A549 treated with AZD9567 at 1 μM for 4 hours (cell line): ENCODE data around the gene HOXD1. TPM values are rescaled to one million over a fixed set of nuclear protein-coding genes. Genes with fewer than 3 reads are reported as not detected.

Experiments used
- total RNA-seq: library from RNA; stranded (reverse); fragments of 200-300 nt; extraction: Qiagen RNA extraction; gene quantifications from 5 replicates; pipeline ENCODE4 v1.2.3, GENCODE V29; 2022; ENCODE audit not compliant: insufficient read depth

Gene HOXD1
- total RNA-seq = 0.12 to 0.20 TPM (median 0.16 TPM) in 4 of 5 replicates, not detected in the other

GRCh38 chr2:176187899-176188773 is at the start of gene HOXD1:
HOXD1 (plus strand) TSS chr2:176188668; CDS start chr2:176188802, 134 bp downstream.

DNA sequence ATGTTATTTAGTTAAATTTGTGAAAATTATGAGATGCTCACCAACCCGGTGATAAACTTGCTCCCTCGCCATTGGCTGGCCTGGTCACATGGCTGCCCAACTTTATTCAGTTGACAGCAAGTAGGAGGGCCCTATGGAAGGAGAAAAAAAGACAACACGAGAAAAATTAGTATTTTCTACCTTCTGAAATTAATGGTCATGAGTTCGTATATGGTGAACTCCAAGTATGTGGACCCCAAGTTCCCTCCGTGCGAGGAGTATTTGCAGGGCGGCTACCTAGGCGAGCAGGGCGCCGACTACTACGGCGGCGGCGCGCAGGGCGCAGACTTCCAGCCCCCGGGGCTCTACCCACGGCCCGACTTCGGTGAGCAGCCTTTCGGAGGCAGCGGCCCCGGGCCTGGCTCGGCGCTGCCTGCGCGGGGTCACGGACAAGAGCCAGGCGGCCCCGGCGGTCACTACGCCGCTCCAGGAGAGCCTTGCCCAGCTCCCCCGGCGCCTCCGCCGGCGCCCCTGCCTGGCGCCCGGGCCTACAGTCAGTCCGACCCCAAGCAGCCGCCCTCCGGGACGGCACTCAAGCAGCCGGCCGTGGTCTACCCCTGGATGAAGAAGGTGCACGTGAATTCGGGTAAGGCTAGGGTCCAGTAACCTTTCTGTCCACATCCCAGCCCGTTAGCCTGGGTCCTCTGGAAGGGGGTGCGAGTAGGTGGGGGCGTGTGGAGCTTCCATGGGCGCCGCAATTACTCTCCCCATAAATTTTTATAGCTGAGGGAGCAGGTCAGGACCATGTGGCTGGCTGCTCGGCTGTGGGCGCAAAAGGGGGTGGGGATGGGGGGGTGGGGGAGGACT is 36.8 kb upstream of the HOXD1 start, which contains the start of gene HOXD4:
Gene HOXD4 (plus strand): TSS at position 109 of the 846 bp plus-strand sequence. CDS start 84 bp downstream, at position 193.

GRCh38 chr2:176156807-176157498 is 31.5 kb upstream of the HOXD1 start, which contains the start of gene HOXD3:
HOXD3 (plus strand) TSS chr2:176157307; CDS start chr2:176169115, 11,808 bp downstream.

Other genes with a start within 250 kb of the HOXD1 start
- 11.9 to 49.9 TPM (median 16.8 TPM) in 5 replicates for gene LNPK, start 186.4 kb upstream of the HOXD1 start, total RNA-seq
- gene EVX2, start 104.7 kb upstream of the HOXD1 start, total RNA-seq = not detected in 5 replicates
- 0.13 to 0.28 TPM (median 0.19 TPM) in 4 of 5 replicates, not detected in the other for gene HOXD13, start 95.9 kb upstream of the HOXD1 start, total RNA-seq
- not detected in 5 replicates for gene HOXD12, start 88.9 kb upstream of the HOXD1 start, total RNA-seq
- gene HOXD11, start 81.4 kb upstream of the HOXD1 start, total RNA-seq = 2.6 to 6.6 TPM (median 6.0 TPM) in 5 replicates
- gene HOXD10, start 71.9 kb upstream of the HOXD1 start, total RNA-seq = 2.6 to 6.3 TPM (median 5.4 TPM) in 5 replicates
- gene HOXD9, start 65.9 kb upstream of the HOXD1 start, total RNA-seq = 1.1 to 1.8 TPM (median 1.2 TPM) in 5 replicates
- gene HOXD8, start 59.0 kb upstream of the HOXD1 start, total RNA-seq = 4.2 to 5.1 TPM (median 4.5 TPM) in 5 replicates
- gene HOXD4, start 37.1 kb upstream of the HOXD1 start, total RNA-seq = 0.28 to 0.52 TPM (median 0.40 TPM) in 4 of 5 replicates, not detected in the other
- 0.10 to 0.17 TPM (median 0.13 TPM) in 3 of 5 replicates, not detected in the others for gene HOXD3, start 31.4 kb upstream of the HOXD1 start, total RNA-seq
- gene MTX2, start 80.8 kb downstream of the HOXD1 start, total RNA-seq = 41.9 to 56.5 TPM (median 43.7 TPM) in 5 replicates